ENCODE data around the gene ADAM19.
A peak's percentile ranks its signal among the peaks of the same experiment; 100 is the strongest.
"Not testable (repeated sequence)": the region's sequence is repeated elsewhere in the genome, so short reads cannot be mapped to it uniquely, and the experiment has no call there.

The ADAM19 gene

GRCh38 chr5:157485811-157486210, 89.8 kb downstream of the ADAM19 start:
- TF ChIP-seq POU2F2 (IDR thresholded peaks at IDR 0.05; ENCODE audit: low read depth, low read length) (no peak), SPI1 (IDR thresholded peaks at IDR 0.05; ENCODE audit: low read depth, low read length) (peak; percentile 79)
- FAIRE-seq (peak; percentile 77), DNase-seq (ENCODE audit: insufficient read length, low spot score) (no peak)

GRCh38 chr5:157485340-157485739, 90.2 kb downstream of the ADAM19 start:
- no peak for DNase-seq (ENCODE audit: insufficient read length, low spot score)
- FAIRE-seq: peak; percentile 71
- TF ChIP-seq POU2F2 (IDR thresholded peaks at IDR 0.05; ENCODE audit: low read depth, low read length) (no peak), POLR2AphosphoS5 (IDR thresholded peaks at IDR 0.05; ENCODE audit: low read depth, low read length) (no peak), POLR2A (IDR thresholded peaks at IDR 0.05; ENCODE audit: low read depth, low read length) (no peak), TAF1 (IDR thresholded peaks at IDR 0.05; ENCODE audit: low read depth, low read length) (no peak), PAX5 (IDR thresholded peaks at IDR 0.05; ENCODE audit: insufficient read depth, low read length, severe bottlenecking) (no peak), SPI1 (IDR thresholded peaks at IDR 0.05; ENCODE audit: low read depth, low read length) (no peak)

DNA sequence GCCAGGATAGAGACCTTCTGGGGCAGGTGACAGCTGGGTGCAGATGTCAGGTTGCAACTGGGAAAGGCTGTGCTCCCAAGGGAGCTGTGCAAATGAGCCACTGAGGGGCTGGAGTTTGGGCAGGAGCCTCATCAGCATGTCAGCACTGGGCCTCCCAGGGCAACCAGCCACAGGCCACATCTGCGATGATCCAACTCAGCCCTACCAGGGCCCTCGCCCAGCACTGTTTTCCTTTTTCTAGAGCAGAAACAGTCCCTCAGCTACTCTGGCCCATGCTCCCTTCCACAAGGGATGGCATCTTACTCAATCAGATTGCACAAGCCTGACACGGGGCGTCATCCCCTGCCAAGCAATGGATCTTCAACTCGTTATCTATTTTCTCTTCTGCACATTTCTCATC, 90.8 kb downstream of the ADAM19 start:
- no peak for DNase-seq (ENCODE audit: insufficient read length, low spot score)
- TF ChIP-seq SPI1 (IDR thresholded peaks at IDR 0.05; ENCODE audit: low read depth, low read length) (no peak), TAF1 (IDR thresholded peaks at IDR 0.05; ENCODE audit: low read depth, low read length) (no peak), PAX5 (IDR thresholded peaks at IDR 0.05; ENCODE audit: insufficient read depth, low read length, severe bottlenecking) (no peak), POLR2AphosphoS5 (IDR thresholded peaks at IDR 0.05; ENCODE audit: low read depth, low read length) (no peak), POLR2A (IDR thresholded peaks at IDR 0.05; ENCODE audit: low read depth, low read length) (no peak), POU2F2 (IDR thresholded peaks at IDR 0.05; ENCODE audit: low read depth, low read length) (no peak)
- FAIRE-seq: no peak

- not testable (repeated sequence) for FAIRE-seq
Measured at GRCh38 chr5:157482702-157483101, 92.9 kb downstream of the ADAM19 start.

GRCh38 chr5:157481666-157482065, 93.9 kb downstream of the ADAM19 start:
- FAIRE-seq (no peak), DNase-seq (ENCODE audit: insufficient read length, low spot score) (no peak)
- TF ChIP-seq POLR2AphosphoS5 (IDR thresholded peaks at IDR 0.05; ENCODE audit: low read depth, low read length) (no peak), POU2F2 (IDR thresholded peaks at IDR 0.05; ENCODE audit: low read depth, low read length) (no peak), PAX5 (IDR thresholded peaks at IDR 0.05; ENCODE audit: insufficient read depth, low read length, severe bottlenecking) (no peak), TAF1 (IDR thresholded peaks at IDR 0.05; ENCODE audit: low read depth, low read length) (no peak), POLR2A (IDR thresholded peaks at IDR 0.05; ENCODE audit: low read depth, low read length) (no peak), SPI1 (IDR thresholded peaks at IDR 0.05; ENCODE audit: low read depth, low read length) (no peak)

More at GRCh38 chr5:157482702-157483101, 92.9 kb downstream of the ADAM19 start:
- DNase-seq (ENCODE audit: insufficient read length, low spot score): not testable (repeated sequence)

GRCh38 chr5:157481265-157481664, 94.3 kb downstream of the ADAM19 start:
- TF ChIP-seq PAX5 (IDR thresholded peaks at IDR 0.05; ENCODE audit: insufficient read depth, low read length, severe bottlenecking) (no peak), POU2F2 (IDR thresholded peaks at IDR 0.05; ENCODE audit: low read depth, low read length) (no peak), POLR2AphosphoS5 (IDR thresholded peaks at IDR 0.05; ENCODE audit: low read depth, low read length) (no peak), TAF1 (IDR thresholded peaks at IDR 0.05; ENCODE audit: low read depth, low read length) (no peak), SPI1 (IDR thresholded peaks at IDR 0.05; ENCODE audit: low read depth, low read length) (no peak), POLR2A (IDR thresholded peaks at IDR 0.05; ENCODE audit: low read depth, low read length) (no peak)
- no peak for FAIRE-seq

GRCh38 chr5:157479612-157480510, 95.7 kb downstream of the ADAM19 start:
- no peak for FAIRE-seq
- TF ChIP-seq POLR2A (IDR thresholded peaks at IDR 0.05; ENCODE audit: low read depth, low read length) (no peak), SPI1 (IDR thresholded peaks at IDR 0.05; ENCODE audit: low read depth, low read length) (no peak), POU2F2 (IDR thresholded peaks at IDR 0.05; ENCODE audit: low read depth, low read length) (no peak), PAX5 (IDR thresholded peaks at IDR 0.05; ENCODE audit: insufficient read depth, low read length, severe bottlenecking) (no peak), TAF1 (IDR thresholded peaks at IDR 0.05; ENCODE audit: low read depth, low read length) (no peak), POLR2AphosphoS5 (IDR thresholded peaks at IDR 0.05; ENCODE audit: low read depth, low read length) (no peak)
- no peak for DNase-seq (ENCODE audit: insufficient read length, low spot score)

More at GRCh38 chr5:157481265-157481664, 94.3 kb downstream of the ADAM19 start:
- DNase-seq (ENCODE audit: insufficient read length, low spot score): no peak

DNA sequence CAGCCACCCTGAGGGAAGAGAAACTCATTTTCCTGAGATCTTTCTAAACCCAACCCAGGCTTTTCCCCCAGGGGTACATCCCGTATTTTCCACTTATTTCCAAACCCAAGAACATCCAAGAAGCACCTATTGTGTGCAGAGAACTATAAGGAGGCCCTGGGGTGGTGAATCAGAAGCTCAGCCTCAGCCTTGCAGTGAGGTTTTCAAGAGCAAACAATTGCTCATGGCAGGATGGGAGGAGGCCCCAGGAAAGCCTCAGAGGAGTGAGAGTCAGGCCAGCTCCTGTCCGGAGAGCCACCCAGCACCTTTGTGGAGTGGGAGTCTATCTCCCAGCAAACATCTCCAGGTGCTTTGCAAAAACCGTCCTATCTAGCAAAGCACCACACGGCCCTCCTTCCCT, 96.4 kb downstream of the ADAM19 start:
- DNase-seq (ENCODE audit: insufficient read length, low spot score): no peak
- no peak for FAIRE-seq
- TF ChIP-seq PAX5 (IDR thresholded peaks at IDR 0.05; ENCODE audit: insufficient read depth, low read length, severe bottlenecking) (no peak), SPI1 (IDR thresholded peaks at IDR 0.05; ENCODE audit: low read depth, low read length) (no peak), TAF1 (IDR thresholded peaks at IDR 0.05; ENCODE audit: low read depth, low read length) (no peak), POLR2AphosphoS5 (IDR thresholded peaks at IDR 0.05; ENCODE audit: low read depth, low read length) (no peak), POLR2A (IDR thresholded peaks at IDR 0.05; ENCODE audit: low read depth, low read length) (no peak), POU2F2 (IDR thresholded peaks at IDR 0.05; ENCODE audit: low read depth, low read length) (no peak)

DNA sequence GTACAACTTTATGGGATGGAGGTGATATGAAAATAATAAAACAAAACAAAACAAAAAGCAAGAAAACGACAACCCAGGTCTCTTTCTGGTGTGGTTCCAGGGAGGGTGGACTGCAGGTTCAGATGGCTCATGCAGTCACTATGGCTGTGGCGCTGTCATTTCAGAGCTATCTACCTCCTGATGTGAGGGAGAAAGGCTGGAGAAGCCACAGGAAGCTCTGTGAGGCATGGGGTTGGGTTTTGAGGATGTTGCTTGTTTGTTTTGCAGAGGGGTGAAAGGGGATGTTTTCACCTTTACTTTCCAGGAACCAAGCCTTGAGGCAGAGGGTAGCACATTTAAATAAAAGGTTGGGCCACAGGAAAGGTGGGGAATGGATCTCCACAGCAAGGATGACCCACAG, 96.8 kb downstream of the ADAM19 start:
- no peak for FAIRE-seq
- no peak for DNase-seq (ENCODE audit: insufficient read length, low spot score)
- TF ChIP-seq POU2F2 (IDR thresholded peaks at IDR 0.05; ENCODE audit: low read depth, low read length) (no peak), POLR2AphosphoS5 (IDR thresholded peaks at IDR 0.05; ENCODE audit: low read depth, low read length) (no peak), PAX5 (IDR thresholded peaks at IDR 0.05; ENCODE audit: insufficient read depth, low read length, severe bottlenecking) (no peak), TAF1 (IDR thresholded peaks at IDR 0.05; ENCODE audit: low read depth, low read length) (no peak), SPI1 (IDR thresholded peaks at IDR 0.05; ENCODE audit: low read depth, low read length) (no peak), POLR2A (IDR thresholded peaks at IDR 0.05; ENCODE audit: low read depth, low read length) (no peak)

Measured in GM12891 (cell line).